Stimulated activated CD8-positive, alpha-beta memory T cell treated with anti-CD3 and anti-CD28 coated beads, Interleukin-4, amount 100 ng/mL, for 1 hour (primary cell): ENCODE data around the gene GFPT2.

Source experiments
- DNase-seq, 2 donors: peaks; one replicate each; pipeline ENCODE4 v3.0.0-alpha.2; 2020; ENCODE audit warnings: low read depth in 2 of 2, low spot score in 1 of 2

GFPT2 gene

GRCh38 chr5:180334751-180335613 is 18.2 kb downstream of the GFPT2 start:
- no peak for DNase-seq

GRCh38 chr5:180334176-180334575 is 19.0 kb downstream of the GFPT2 start:
- DNase-seq, result no peak

GRCh38 chr5:180333661-180334060 is 19.5 kb downstream of the GFPT2 start:
- DNase-seq, result no peak

DNA sequence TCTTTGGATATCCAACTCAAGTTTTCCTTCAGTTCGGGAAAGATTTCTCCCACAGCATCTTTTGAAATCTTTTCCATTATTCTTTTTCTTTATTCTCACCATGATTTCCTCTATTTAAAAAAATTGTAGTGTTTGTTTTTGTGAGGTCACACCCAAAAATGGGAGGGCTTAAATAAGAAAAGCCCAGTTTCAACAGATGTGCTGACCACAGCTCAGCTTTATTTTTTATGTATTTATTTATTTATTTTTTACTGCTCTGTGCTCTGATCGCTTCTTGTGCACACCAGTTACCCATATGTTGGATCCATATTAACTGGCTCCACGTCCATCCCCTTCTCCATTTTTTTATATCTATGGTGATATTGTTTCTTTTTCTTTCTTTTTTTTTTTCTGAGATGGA is 20.3 kb downstream of the GFPT2 start:
- no peak for DNase-seq

- no peak for DNase-seq
Observed at GRCh38 chr5:180332051-180332517, 21.1 kb downstream of the GFPT2 start.

GRCh38 chr5:180331647-180331950 is 21.5 kb downstream of the GFPT2 start:
- DNase-seq, result no peak

- no peak for DNase-seq
Observed at GRCh38 chr5:180330810-180331646, 22.1 kb downstream of the GFPT2 start.

DNA sequence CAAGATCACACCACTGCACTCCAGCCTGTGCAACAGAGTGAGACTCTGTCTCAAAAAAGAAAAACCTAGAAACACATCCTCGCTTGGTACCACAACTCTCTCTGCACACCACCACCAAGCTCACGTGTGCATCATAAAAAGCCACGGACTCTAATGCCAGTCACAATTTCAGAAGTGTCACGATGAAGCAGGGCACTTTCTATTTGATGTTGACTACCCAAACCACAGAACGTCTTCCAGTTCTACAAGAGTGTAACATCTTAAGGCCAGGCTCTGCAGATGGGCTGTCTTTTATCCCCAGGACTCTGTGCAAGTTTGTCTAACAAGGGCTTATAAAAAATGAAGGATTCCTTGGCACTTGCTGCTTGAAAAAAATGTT is 22.9 kb downstream of the GFPT2 start:
- no peak for DNase-seq

DNA sequence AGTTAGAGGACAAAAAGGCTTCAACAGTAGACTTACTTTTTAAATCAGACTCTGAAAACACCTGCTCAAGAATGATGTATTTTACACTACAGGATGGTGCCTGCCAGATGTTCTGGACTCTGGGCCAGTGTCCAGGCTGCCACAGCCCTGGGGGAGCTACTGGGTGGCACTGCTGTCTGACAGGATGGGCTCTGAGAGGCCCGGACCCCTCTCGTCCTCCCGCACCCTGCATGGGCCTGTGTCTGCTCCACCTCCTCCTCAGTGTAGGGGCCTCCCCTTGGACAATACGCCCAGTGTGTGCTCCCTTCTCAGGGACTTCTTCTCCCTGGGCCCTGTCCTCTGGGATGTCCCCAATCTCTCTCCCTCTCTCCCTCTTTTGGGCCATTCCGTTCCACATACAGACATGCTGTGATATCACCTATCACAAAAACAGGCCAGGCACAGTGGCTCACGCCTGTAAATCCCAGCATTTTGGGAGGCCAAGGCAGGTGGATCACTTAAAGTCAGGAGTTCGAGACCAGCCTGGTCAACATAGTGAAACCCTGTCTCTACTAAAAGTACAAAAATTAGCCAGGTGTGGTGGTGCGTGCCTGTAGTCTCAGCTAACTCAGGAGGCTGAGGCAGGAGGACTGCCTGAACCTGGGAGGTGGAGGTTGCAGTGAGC is 23.4 kb downstream of the GFPT2 start:
- no peak for DNase-seq

- no peak for DNase-seq
Observed at GRCh38 chr5:180329138-180329435, 24.0 kb downstream of the GFPT2 start.

- peak; percentile 72 to 73 for DNase-seq
Observed at GRCh38 chr5:180328296-180329137, 24.6 kb downstream of the GFPT2 start.

DNA sequence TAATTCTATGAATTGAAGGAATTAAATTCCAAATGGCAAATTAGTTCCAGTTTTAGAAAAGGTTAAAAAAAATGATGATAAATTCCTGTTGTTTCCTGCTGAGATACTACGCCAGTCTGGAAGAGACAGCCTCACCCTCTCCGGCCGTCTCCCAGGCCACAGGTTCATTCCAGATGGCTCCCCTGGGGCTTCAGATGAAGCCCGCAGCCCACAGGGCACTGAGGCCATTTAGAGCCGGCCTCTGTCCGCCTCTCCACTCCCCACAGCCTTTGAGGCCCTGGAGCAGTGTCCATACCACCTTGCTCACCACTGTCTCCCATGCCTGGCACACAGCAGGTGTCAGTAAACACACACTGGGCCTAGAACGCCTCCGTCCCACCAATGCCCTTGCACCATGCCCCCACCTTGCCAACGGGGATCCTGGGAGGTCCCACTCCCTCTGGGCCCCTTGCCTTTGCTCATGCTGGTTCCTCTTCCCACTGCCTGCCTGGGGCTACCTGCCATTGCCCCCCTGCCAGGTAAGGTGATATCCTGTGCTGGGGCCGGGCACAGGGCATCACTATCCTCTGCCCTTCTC is 26.1 kb downstream of the GFPT2 start:
- DNase-seq, result no peak

DNA sequence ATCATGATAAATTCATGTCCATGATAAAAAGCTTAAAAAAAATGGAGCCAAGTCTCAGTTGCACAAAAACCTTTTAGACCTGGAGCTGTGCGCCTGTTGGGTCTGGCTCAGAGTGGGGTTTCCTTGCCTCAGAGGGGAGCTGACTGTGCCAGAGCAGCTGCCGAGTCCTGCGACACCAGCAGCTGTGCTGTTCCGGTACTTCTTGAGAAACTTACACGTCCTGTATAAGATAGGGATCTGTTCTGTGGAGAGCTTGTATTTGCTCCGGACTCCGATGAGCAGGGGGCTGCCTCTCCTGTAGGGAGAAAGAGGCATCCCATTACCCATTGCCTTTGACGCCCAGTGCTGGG is 28.6 kb downstream of the GFPT2 start:
- no peak for DNase-seq

GRCh38 chr5:180323941-180324600 is 29.1 kb downstream of the GFPT2 start:
- no peak for DNase-seq

DNA sequence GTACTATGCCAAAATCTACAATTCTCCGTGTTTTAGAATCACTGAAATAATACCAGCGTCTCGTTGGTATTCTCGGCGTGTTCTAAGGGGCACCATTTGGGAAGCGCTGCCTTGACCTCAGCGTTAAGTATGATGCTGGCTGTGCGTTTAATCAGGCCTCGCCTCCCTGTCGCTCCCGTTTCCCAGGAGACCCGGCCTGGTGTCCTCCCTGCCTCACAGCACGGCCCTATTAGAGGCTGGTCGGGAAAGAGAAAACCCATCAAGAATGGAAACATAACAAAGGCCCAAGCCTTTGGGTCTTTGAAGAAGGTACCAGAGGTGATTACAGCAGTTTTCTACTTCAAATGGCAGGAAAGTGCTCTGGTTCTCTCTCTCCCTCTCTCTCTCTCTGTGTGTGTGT is 30.0 kb downstream of the GFPT2 start:
- DNase-seq, result no peak

GRCh38 chr5:180318456-180319089 is 34.6 kb downstream of the GFPT2 start:
- DNase-seq, result no peak

DNA sequence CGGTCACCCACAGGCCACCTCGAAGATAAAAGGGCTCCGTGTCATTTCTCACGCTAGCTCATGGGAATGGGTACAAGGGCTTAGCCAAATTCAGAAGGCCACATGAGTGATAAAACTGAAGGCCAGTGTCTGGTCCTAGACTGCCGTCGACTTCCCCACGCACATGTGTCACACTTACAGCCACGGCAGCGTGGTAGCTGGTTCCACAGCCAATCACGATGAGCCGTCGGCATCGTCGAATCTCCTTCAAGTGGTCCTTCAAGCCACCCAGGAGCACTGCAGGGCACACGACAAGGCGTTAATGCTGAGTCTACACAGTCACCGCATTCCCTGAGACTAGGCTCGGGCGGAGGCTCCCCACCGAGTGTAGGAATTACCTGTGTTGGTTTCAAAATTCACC is 36.5 kb downstream of the GFPT2 start:
- DNase-seq, result no peak

DNA sequence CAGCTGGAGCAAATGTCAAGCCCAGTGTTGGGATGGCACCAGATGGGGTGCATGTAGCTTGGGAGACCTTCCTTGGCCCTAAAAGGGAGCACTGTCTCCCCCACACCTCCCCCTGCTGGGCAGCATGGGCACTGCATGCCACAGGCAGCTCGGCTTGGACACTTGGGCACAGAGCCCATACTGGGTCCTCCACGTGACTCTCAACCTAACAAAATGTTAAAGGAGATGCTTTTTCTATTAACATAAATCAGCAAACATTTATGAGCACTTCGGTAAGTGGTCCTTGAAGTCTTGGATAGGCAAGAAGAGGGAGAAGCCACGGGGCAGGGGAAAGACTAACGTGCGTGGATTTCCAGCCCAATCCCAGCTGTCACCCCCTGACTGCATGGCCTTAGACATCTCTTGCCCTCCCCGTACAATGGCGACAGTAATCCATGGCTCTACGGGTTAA is 37.3 kb downstream of the GFPT2 start:
- DNase-seq, result peak; percentile 53 to 60

GRCh38 chr5:180313677-180314505 is 39.2 kb downstream of the GFPT2 start:
- peak in 1 of 2 donors; percentile 50 for DNase-seq
